ENCODE measurements around the gene KAZN.

KAZN gene

DNA sequence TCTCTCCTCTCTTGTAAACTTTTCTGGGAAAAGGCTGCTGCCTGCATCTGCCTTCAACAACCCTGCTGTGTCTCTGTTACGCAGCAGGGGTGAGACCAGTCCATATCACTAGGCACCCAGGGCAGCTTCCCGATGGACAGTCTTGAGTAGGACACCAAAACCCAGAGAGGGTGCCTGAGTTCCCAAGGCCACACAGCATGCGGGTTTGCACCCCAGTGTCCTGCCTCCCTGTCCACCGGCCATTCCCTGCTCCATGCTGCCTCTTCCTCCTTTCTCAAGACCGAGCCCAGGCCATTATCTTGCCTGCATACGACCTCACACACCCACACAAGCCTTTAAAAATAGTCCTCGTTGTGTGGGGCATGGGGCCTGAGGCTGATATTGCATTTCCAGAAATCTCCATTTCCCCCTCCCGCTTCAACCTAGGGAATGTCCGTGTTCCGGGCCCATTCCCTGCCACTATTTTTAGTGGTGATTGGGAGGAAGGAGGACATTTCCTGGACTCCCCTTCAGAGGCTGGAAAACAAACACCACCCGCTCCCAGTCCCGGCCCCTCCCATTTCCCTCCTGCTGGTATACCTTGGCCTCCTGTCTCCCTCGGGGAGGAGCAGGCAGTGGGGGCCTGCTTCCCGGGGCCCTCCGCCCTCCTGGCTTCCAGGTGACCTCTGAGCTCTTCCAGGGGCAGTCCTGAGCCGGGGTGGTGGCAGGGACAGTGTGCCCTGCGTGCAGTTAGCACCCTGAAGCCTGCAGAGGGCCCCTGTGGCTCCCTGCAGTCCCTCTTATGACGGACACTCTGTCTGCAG, 422.7 kb downstream of the KAZN start:
- no peak overlapping the region for H3K9ac ChIP-seq (ENCODE audit: low read length)
- H3K14ac ChIP-seq (ENCODE audit: low read length in 2 of 2), result no peak overlapping the region
- H3K27ac ChIP-seq (ENCODE audit: low read length, poor library complexity, severe bottlenecking), result no peak overlapping the region
- H3K9me3 ChIP-seq (ENCODE audit: control insufficient read depth, low read length), result no peaks in the 10 kb centered on the region
- no peak overlapping the region for H2AK5ac ChIP-seq (ENCODE audit: low read length, severe bottlenecking)
- no peak overlapping the region for H2BK5ac ChIP-seq (ENCODE audit: low read depth, low read length, poor library complexity, severe bottlenecking)
- peak overlapping the region in 1 of 2 experiments; percentile 22 for H2BK12ac ChIP-seq (ENCODE audit: low read length in 2 of 2)
- H3K79me1 ChIP-seq (replicated peaks; ENCODE audit: low read length, poor library complexity, severe bottlenecking), result peaks cover 47% of the 10 kb centered on the region
- no peak overlapping the region for H3K4me3 ChIP-seq (ENCODE audit: insufficient read depth in 1 of 2, low read depth in 1 of 2, low read length in 2 of 2)
- no peak overlapping the region for H2BK120ac ChIP-seq (ENCODE audit: low read depth, low read length)
- peaks cover 0 to 15% of the 10 kb centered on the region in 2 experiments for H3K36me3 ChIP-seq (ENCODE audit: control insufficient read depth in 1 of 2, insufficient read depth in 2 of 2, low read depth in 1 of 2, low read length in 2 of 2)
- peak overlapping the region; percentile 47 for H4K8ac ChIP-seq (ENCODE audit: low read length)
- H3K4me1 ChIP-seq (ENCODE audit: control insufficient read depth, insufficient read depth, low read depth, low read length), result peaks cover 32% of the 10 kb centered on the region
- H2AFZ ChIP-seq (ENCODE audit: low read depth, low read length), result no peak overlapping the region
- H3K18ac ChIP-seq (ENCODE audit: low read depth in 1 of 2, low read length in 2 of 2), result peak overlapping the region; percentile 6 to 11
- H3K27me3 ChIP-seq (ENCODE audit: control insufficient read depth in 1 of 2, insufficient read depth in 1 of 2, low read length in 2 of 2), result no peaks in the 10 kb centered on the region
- H3K23ac ChIP-seq (ENCODE audit: low read length in 2 of 2), result no peak overlapping the region
- no peak overlapping the region for H2BK15ac ChIP-seq (ENCODE audit: low read depth, poor library complexity, severe bottlenecking)
- no peak overlapping the region for H3K4ac ChIP-seq (ENCODE audit: low read depth in 1 of 2, low read length in 2 of 2)
- H3K4me2 ChIP-seq (ENCODE audit: low read length, poor library complexity, severe bottlenecking), result no peak overlapping the region
- H4K91ac ChIP-seq (ENCODE audit: low read length), result no peak overlapping the region
- 62% methylated on average over 15 of the region's 18 CpGs for WGBS
- DNase-seq, result no peak

DNA sequence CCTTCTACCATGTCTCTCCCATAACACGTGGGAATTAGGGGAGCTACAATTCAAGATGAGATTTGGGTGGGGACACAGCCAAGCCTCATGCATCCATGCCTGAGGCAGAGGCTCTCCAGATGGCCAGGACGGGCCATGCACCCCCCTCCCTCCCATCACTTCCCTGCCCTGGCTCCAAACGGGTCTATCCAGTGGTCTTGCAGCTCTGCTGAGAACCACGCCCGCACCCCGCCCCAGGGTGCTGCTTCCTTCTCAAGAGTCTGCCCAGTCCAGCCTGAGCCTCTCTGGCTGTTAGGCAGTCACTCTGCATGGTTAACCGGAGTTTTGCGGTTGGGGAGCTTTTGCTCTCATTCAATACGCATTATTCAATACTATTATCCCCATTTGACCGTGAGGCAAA, 423.6 kb downstream of the KAZN start:
- Histone ChIP-seq H2BK15ac (ENCODE audit: low read depth, poor library complexity, severe bottlenecking) (no peak overlapping the region), H3K4me1 (ENCODE audit: control insufficient read depth, insufficient read depth, low read depth, low read length) (peaks cover 34% of the 10 kb centered on the region), H3K4me3 (ENCODE audit: insufficient read depth in 1 of 2, low read depth in 1 of 2, low read length in 2 of 2) (no peak overlapping the region), H2AFZ (ENCODE audit: low read depth, low read length) (no peak overlapping the region), H4K91ac (ENCODE audit: low read length) (no peak overlapping the region), H3K4ac (ENCODE audit: low read depth in 1 of 2, low read length in 2 of 2) (no peak overlapping the region), H2BK5ac (ENCODE audit: low read depth, low read length, poor library complexity, severe bottlenecking) (no peak overlapping the region), H3K79me1 (replicated peaks; ENCODE audit: low read length, poor library complexity, severe bottlenecking) (peaks cover 43% of the 10 kb centered on the region), H3K27me3 (ENCODE audit: control insufficient read depth in 1 of 2, insufficient read depth in 1 of 2, low read length in 2 of 2) (no peaks in the 10 kb centered on the region), H3K14ac (ENCODE audit: low read length in 2 of 2) (no peak overlapping the region), H3K4me2 (ENCODE audit: low read length, poor library complexity, severe bottlenecking) (no peak overlapping the region), H2BK12ac (ENCODE audit: low read length in 2 of 2) (no peak overlapping the region), H3K9ac (ENCODE audit: low read length) (no peak overlapping the region), H3K23ac (ENCODE audit: low read length in 2 of 2) (no peak overlapping the region), H2AK5ac (ENCODE audit: low read length, severe bottlenecking) (no peak overlapping the region), H2BK120ac (ENCODE audit: low read depth, low read length) (no peak overlapping the region), H4K8ac (ENCODE audit: low read length) (no peak overlapping the region), H3K18ac (ENCODE audit: low read depth in 1 of 2, low read length in 2 of 2) (no peak overlapping the region), H3K27ac (ENCODE audit: low read length, poor library complexity, severe bottlenecking) (no peak overlapping the region), H3K9me3 (ENCODE audit: control insufficient read depth, low read length) (no peaks in the 10 kb centered on the region), H3K36me3 (ENCODE audit: control insufficient read depth in 1 of 2, insufficient read depth in 2 of 2, low read depth in 1 of 2, low read length in 2 of 2) (peaks cover 0 to 10% of the 10 kb centered on the region in 2 experiments)
- 96% methylated on average over 10 of the region's 10 CpGs for WGBS
- no peak for DNase-seq

DNA sequence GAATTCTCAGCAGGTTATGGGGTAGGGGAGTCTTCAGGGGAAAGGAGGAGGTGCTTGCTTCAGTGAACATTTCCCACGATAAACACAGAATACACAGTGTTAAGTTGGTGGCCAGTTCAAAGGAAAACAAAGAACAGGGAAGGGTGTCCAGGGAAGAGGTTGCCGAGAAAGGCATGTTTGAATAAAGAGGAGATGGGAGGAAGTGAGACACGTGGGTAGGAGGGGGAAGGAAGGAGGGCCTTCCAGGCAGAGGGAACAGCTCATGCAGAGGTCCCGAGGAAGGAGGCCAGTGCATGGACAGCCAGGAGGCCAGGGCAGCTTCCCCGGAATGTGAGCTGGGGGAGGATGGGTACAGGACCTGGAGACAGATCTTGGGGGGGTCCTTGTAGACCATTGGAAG, 424.7 kb downstream of the KAZN start:
- H3K14ac ChIP-seq (ENCODE audit: low read length in 2 of 2), result peak overlapping the region in 1 of 2 experiments; percentile 26
- H2BK120ac ChIP-seq (ENCODE audit: low read depth, low read length), result no peak overlapping the region
- no peak overlapping the region for H2AFZ ChIP-seq (ENCODE audit: low read depth, low read length)
- H4K8ac ChIP-seq (ENCODE audit: low read length), result peak overlapping the region; percentile 0
- peak overlapping the region; percentile 33 for H2AK5ac ChIP-seq (ENCODE audit: low read length, severe bottlenecking)
- H3K79me1 ChIP-seq (replicated peaks; ENCODE audit: low read length, poor library complexity, severe bottlenecking), result peaks cover 42% of the 10 kb centered on the region
- H3K36me3 ChIP-seq (ENCODE audit: control insufficient read depth in 1 of 2, insufficient read depth in 2 of 2, low read depth in 1 of 2, low read length in 2 of 2), result peaks cover 0 to 10% of the 10 kb centered on the region in 2 experiments
- no peak overlapping the region for H3K4me3 ChIP-seq (ENCODE audit: insufficient read depth in 1 of 2, low read depth in 1 of 2, low read length in 2 of 2)
- no peak overlapping the region for H3K27ac ChIP-seq (ENCODE audit: low read length, poor library complexity, severe bottlenecking)
- H3K23ac ChIP-seq (ENCODE audit: low read length in 2 of 2), result no peak overlapping the region
- DNase-seq, result peak; percentile 30
- H4K91ac ChIP-seq (ENCODE audit: low read length), result no peak overlapping the region
- H3K27me3 ChIP-seq (ENCODE audit: control insufficient read depth in 1 of 2, insufficient read depth in 1 of 2, low read length in 2 of 2), result no peaks in the 10 kb centered on the region
- H3K18ac ChIP-seq (ENCODE audit: low read depth in 1 of 2, low read length in 2 of 2), result peak overlapping the region; percentile 48 to 65
- no peak overlapping the region for H3K4ac ChIP-seq (ENCODE audit: low read depth in 1 of 2, low read length in 2 of 2)
- WGBS, result 53% methylated on average over 5 of the region's 5 CpGs
- no peak overlapping the region for H2BK15ac ChIP-seq (ENCODE audit: low read depth, poor library complexity, severe bottlenecking)
- H2BK5ac ChIP-seq (ENCODE audit: low read depth, low read length, poor library complexity, severe bottlenecking), result no peak overlapping the region
- H3K9me3 ChIP-seq (ENCODE audit: control insufficient read depth, low read length), result no peaks in the 10 kb centered on the region
- H3K4me1 ChIP-seq (ENCODE audit: control insufficient read depth, insufficient read depth, low read depth, low read length), result peaks cover 43% of the 10 kb centered on the region
- no peak overlapping the region for H3K9ac ChIP-seq (ENCODE audit: low read length)
- H3K4me2 ChIP-seq (ENCODE audit: low read length, poor library complexity, severe bottlenecking), result no peak overlapping the region
- peak overlapping the region in 1 of 2 experiments; percentile 23 for H2BK12ac ChIP-seq (ENCODE audit: low read length in 2 of 2)

DNA sequence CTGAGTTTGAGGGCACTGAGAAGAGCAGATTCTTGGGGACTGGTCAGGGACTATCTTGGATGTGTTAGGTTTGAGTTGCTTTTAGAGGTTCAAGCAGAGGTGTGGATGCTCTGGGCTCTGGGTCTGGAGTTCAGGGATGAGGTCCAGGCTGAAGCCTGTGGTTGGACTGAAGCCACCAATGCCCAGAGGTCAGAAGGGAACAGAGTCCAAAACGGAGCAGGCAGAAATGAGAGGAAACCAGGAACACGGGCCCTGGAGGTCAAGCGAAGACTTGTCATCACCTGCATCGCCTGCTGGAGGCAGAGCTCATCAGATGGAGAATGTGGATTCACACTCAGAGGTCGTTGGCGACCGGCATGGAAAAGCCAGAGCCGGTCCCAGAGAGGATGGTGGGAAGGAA, 425.5 kb downstream of the KAZN start:
- Histone ChIP-seq H2BK12ac (ENCODE audit: low read length in 2 of 2) (no peak overlapping the region), H2BK15ac (ENCODE audit: low read depth, poor library complexity, severe bottlenecking) (no peak overlapping the region), H3K36me3 (ENCODE audit: control insufficient read depth in 1 of 2, insufficient read depth in 2 of 2, low read depth in 1 of 2, low read length in 2 of 2) (peaks cover 0 to 8% of the 10 kb centered on the region in 2 experiments), H4K8ac (ENCODE audit: low read length) (no peak overlapping the region), H3K27me3 (ENCODE audit: control insufficient read depth in 1 of 2, insufficient read depth in 1 of 2, low read length in 2 of 2) (no peaks in the 10 kb centered on the region), H3K18ac (ENCODE audit: low read depth in 1 of 2, low read length in 2 of 2) (no peak overlapping the region), H3K9ac (ENCODE audit: low read length) (no peak overlapping the region), H4K91ac (ENCODE audit: low read length) (no peak overlapping the region), H3K23ac (ENCODE audit: low read length in 2 of 2) (no peak overlapping the region), H3K14ac (ENCODE audit: low read length in 2 of 2) (no peak overlapping the region), H3K4ac (ENCODE audit: low read depth in 1 of 2, low read length in 2 of 2) (no peak overlapping the region), H3K4me1 (ENCODE audit: control insufficient read depth, insufficient read depth, low read depth, low read length) (peaks cover 49% of the 10 kb centered on the region), H3K4me2 (ENCODE audit: low read length, poor library complexity, severe bottlenecking) (no peak overlapping the region), H3K9me3 (ENCODE audit: control insufficient read depth, low read length) (no peaks in the 10 kb centered on the region), H2BK120ac (ENCODE audit: low read depth, low read length) (no peak overlapping the region), H3K4me3 (ENCODE audit: insufficient read depth in 1 of 2, low read depth in 1 of 2, low read length in 2 of 2) (no peak overlapping the region), H3K79me1 (replicated peaks; ENCODE audit: low read length, poor library complexity, severe bottlenecking) (peaks cover 38% of the 10 kb centered on the region), H2AFZ (ENCODE audit: low read depth, low read length) (no peak overlapping the region), H2AK5ac (ENCODE audit: low read length, severe bottlenecking) (no peak overlapping the region), H3K27ac (ENCODE audit: low read length, poor library complexity, severe bottlenecking) (no peak overlapping the region), H2BK5ac (ENCODE audit: low read depth, low read length, poor library complexity, severe bottlenecking) (no peak overlapping the region)
- WGBS, result 87% methylated on average over 8 of the region's 8 CpGs
- no peak for DNase-seq
